GM18505 (cell line): ENCODE data around the gene GON7.
"Not testable (repeated sequence)": the region's sequence is repeated elsewhere in the genome, so short reads cannot be mapped to it uniquely, and the experiment has no call there.

ENCODE experiments used
- ATAC-seq: cut with Tn5 transposase; IDR thresholded peaks from one replicate; pipeline ENCODE4 v1.9.1; 2021; ENCODE audit not compliant: unreplicated experiment
- POLR2A ChIP-seq: IDR thresholded peaks from 4 replicates; pipeline ENCODE4 v1.6.1; 2011; ENCODE audit warnings: borderline replicate concordance; ENCODE audit not compliant: insufficient read depth, insufficient read length; ENCODE audit errors: extremely low read depth

GON7 gene, protein sequence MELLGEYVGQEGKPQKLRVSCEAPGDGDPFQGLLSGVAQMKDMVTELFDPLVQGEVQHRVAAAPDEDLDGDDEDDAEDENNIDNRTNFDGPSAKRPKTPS

DNA sequence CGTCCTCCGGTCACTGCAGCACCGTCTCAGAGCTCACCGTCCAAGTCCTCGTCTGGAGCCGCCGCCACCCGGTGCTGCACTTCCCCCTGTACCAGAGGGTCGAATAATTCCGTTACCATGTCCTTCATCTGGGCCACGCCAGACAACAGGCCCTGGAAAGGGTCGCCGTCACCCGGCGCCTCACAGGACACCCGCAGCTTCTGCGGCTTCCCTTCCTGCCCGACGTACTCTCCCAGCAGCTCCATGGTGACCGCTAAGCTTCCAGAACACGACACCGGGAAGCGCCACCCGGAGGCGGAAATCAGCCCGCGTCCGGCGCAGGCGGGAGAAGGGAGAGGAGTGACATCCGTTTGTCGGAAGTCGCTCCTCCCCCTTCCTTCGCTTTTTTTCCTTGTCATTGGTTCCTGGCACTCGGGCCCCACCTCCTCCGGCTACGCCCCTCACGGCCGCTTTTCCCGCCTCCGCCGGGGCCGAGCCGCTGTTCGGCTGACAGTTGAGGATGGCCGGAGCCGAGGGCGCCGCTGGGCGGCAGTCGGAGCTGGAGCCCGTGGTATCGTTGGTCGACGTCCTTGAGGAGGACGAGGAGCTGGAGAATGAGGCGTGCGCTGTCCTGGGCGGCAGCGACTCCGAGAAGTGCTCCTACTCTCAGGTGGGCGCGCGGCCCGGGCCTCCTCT lies at the start of gene GON7, which contains the start of gene UBR7:
Gene GON7, minus strand, starts transcription at position 273 of the 675 bp plus-strand sequence. Its CDS starts 28 bp downstream, at position 245.
Gene UBR7, plus strand, starts transcription at position 464 of the 675 bp plus-strand sequence. Its CDS starts 36 bp downstream, at position 500.
- peak; percentile 80 for ATAC-seq
- TF ChIP-seq POLR2A, result peak; percentile 84

DNA sequence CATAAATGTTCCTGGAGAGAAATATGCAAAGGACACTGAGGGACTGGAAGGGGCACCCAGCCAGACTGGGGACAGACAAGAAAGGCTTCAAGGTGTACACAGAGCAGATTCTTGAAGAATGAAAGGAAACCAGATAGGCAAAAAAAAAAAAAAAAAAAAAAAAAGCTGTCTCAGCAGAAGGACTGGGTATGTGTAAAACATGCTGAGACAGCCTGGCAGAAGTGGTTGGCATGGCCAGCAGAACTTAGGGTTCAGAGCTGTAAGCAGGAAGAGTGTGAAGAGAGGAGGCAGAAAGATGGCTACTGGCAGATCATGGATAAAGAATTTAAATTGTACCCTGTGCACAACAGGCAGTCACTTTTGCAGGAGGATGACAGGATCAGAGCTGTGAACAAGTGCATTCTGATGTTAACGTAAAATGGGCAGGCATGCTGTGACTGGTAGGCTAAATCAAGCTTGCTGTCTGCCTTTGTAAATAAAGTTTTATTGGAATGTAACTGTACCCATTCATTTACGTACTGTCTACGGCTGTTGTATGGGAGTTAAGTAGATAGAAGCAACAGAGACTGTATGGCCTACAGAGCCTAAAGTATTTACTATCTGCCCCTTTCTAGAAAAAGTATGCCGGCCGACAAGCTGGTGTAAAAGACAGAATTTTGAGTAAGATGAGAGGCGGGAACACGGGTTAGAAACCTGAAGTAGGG lies 42.4 kb upstream of the GON7 start:
- no peak for ATAC-seq
- no peak for TF ChIP-seq POLR2A

- no peak for TF ChIP-seq POLR2A
- no peak for ATAC-seq
These were observed 39.7 kb upstream of the GON7 start for GRCh38 chr14:93246534-93246933.

GRCh38 chr14:93245764-93246420 lies 39.0 kb upstream of the GON7 start:
- TF ChIP-seq POLR2A, result no peak

DNA sequence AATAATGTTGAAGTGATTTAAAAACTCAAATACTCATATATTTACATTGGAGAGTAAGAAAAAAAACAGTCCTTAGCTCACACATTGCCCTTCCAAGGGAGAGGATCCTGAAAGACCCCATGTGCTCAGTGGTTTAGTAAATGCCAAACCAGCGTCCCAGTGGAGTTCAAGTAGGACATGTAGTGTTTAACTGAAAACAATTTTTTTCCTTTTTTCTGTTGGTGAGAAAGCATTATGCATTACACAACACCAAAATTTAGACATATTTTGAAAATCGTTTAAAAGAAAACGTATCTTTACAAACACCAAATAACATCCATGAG lies 33.8 kb upstream of the GON7 start:
- TF ChIP-seq POLR2A, result no peak
- no peak for ATAC-seq

More at GRCh38 chr14:93245764-93246420, 39.0 kb upstream of the GON7 start:
- no peak for ATAC-seq

DNA sequence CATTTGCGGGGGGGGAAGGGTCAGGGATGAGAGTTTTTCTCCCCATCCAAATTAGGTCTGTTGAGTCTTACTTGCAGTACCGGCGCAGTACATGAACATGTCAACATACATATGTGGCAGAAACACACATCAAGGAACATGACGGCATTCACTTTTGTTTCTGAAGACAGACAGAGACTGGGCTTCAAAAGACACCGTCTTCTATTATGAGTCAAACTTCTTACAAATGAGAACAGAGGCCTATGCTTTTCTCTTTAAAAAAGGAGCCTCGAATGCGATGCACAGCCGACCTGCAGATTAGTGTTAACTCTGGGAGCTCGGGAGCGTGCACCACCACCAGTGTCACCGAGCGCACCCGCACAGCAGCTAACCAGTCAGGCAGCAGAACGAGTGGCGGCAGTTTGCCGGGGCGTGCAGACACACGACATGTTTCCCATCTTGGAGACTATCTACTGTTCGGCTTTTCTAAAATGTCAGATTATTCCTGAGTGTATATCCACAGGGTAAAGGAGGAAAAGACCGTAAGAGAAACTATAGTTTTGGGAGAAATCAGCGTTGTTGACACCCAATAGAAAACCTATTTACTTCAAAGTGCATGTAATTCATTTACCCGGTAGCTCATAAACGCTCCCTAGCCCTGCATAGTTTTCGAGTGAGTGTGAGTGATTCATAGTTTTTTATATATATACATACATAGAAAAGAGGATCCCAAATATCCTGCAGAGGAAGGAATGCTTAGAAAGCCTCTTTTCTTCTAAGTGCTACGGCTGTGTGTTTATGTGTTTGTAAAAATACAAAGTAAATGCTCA lies 33.2 kb upstream of the GON7 start:
- ATAC-seq, result no peak
- TF ChIP-seq POLR2A, result no peak

- TF ChIP-seq POLR2A, result no peak
- ATAC-seq, result no peak
These were observed 27.9 kb upstream of the GON7 start for GRCh38 chr14:93234798-93235197.

GRCh38 chr14:93233078-93233477 lies 26.2 kb upstream of the GON7 start:
- not testable (repeated sequence) for ATAC-seq

- no peak for TF ChIP-seq POLR2A
These were observed 25.3 kb upstream of the GON7 start for GRCh38 chr14:93232159-93232558.

GRCh38 chr14:93231129-93231979 lies 24.5 kb upstream of the GON7 start:
- TF ChIP-seq POLR2A, result no peak
- ATAC-seq, result no peak

More at GRCh38 chr14:93232159-93232558, 25.3 kb upstream of the GON7 start:
- ATAC-seq, result no peak

DNA sequence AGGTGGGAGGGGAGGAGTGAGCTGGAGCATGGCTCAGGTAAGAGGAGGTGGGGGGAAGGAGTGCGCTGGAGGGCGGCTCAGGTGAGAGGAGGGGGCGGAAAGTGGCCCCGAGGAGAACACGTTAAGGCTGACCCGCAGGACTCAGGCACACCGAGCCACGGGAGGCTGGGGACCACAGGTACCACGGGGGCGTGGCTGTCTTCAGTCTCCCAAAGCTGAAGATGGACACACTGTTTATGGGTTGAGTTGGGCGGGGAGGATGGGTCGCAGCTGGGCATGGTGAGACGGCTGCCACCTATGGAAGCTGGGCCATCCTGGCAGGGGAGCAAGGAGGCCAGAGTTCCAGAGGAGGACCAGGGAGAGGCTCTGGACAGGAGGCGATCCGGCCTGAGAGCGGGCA lies 23.7 kb upstream of the GON7 start:
- ATAC-seq, result no peak
- TF ChIP-seq POLR2A, result no peak

DNA sequence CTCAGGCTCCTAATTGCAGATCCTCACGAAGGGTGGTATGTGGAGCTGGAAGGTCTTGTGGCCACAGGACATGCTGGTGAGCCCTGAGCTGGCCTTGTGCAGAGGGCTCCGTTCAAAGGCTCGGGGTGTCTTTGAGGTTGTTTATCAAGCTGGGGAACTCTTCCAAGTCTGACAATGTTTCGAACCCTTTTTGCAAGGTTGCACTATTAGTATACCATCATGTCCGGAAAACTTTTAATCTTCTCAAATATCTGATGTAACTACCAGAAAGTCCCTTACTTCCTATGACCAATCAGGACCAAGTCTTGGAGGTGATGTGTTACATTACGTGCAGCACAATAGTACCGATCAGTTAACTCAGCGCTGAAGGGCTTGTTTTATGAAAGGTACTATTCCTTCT lies 21.7 kb upstream of the GON7 start:
- TF ChIP-seq POLR2A, result no peak

More for the DNA sequence above, 21.7 kb upstream of the GON7 start:
- ATAC-seq, result no peak
